OCI-LY1 (cell line): Measurements from ENCODE around the gene ZNRF1.

Source experiments
- H2AFZ ChIP-seq: fragments of 200-600 bp; sonication (generic), shearing (Covaris generic); 2 replicates; pipeline ENCODE4 v1.6.0; 2014; ENCODE audit warnings: antibody characterized with exemption, mild to moderate bottlenecking, low read length
- H3F3A ChIP-seq: fragments of 200-600 bp; sonication (generic), shearing (Covaris generic); 2 replicates; pipeline ENCODE4 v1.6.0; 2014; ENCODE audit warnings: mild to moderate bottlenecking, antibody characterized with exemption, low read length, moderate library complexity; ENCODE audit not compliant: insufficient read depth
- H3K27ac ChIP-seq: fragments of 200-600 bp; sonication (generic); 2 replicates; pipeline ENCODE4 v1.5.1; 2014; ENCODE audit warnings: low read length, mixed run types, mild to moderate bottlenecking, low read depth; ENCODE audit not compliant: poor library complexity, severe bottlenecking
- H3K27me3 ChIP-seq: fragments of 200-600 bp; sonication (generic); 2 replicates; pipeline ENCODE4 v1.6.0; 2014; ENCODE audit warnings: antibody characterized with exemption, mild to moderate bottlenecking, low read length, moderate library complexity; ENCODE audit not compliant: insufficient read depth
- H3K36me3 ChIP-seq: fragments of 200-600 bp; sonication (generic); 2 replicates; pipeline ENCODE4 v1.6.1; 2014; ENCODE audit warnings: mild to moderate bottlenecking, antibody characterized with exemption, low read length, moderate library complexity, mixed read lengths; ENCODE audit not compliant: insufficient read depth
- H3K4me1 ChIP-seq: fragments of 200-600 bp; sonication (generic); 2 replicates; pipeline ENCODE4 v1.5.1; 2014; ENCODE audit warnings: mild to moderate bottlenecking, low read length, moderate library complexity; ENCODE audit not compliant: insufficient read depth, severe bottlenecking
- H3K4me2 ChIP-seq: fragments of 200-600 bp; sonication (generic), shearing (Covaris generic); 2 replicates; pipeline ENCODE4 v1.6.1; 2014; ENCODE audit warnings: low read length
- H3K4me3 ChIP-seq: fragments of 200-600 bp; sonication (generic); 2 replicates; pipeline ENCODE4 v1.5.1; 2014; ENCODE audit warnings: low read length, low read depth, mild to moderate bottlenecking, mixed read lengths; ENCODE audit not compliant: poor library complexity, severe bottlenecking
- H3K79me2 ChIP-seq: fragments of 200-600 bp; shearing (Covaris generic); 2 replicates; pipeline ENCODE4 v1.6.1; 2016; ENCODE audit warnings: mixed run types, low read length, mixed read lengths; ENCODE audit not compliant: insufficient read depth
- H3K9ac ChIP-seq: fragments of 200-600 bp; sonication (generic), shearing (Covaris generic); 2 replicates; pipeline ENCODE4 v1.6.1; 2014; ENCODE audit warnings: mild to moderate bottlenecking, low read length, mixed read lengths
- H3K9me2 ChIP-seq: fragments of 200-600 bp; sonication (generic), shearing (Covaris generic); 2 replicates; pipeline ENCODE4 v1.6.1; 2014; ENCODE audit warnings: low read depth, mild to moderate bottlenecking, low read length, mixed read lengths
- H3K9me3 ChIP-seq: fragments of 200-600 bp; shearing (Covaris generic); 2 replicates; pipeline ENCODE4 v1.6.1; 2014; ENCODE audit warnings: low read length, mixed read lengths
- H4K20me1 ChIP-seq: fragments of 200-600 bp; sonication (generic), shearing (Covaris generic); 2 replicates; pipeline ENCODE4 v1.6.0; 2016; ENCODE audit warnings: mild to moderate bottlenecking, low read length; ENCODE audit not compliant: insufficient read depth
- CTCF ChIP-seq: fragments of 200-600 bp; sonication (generic), shearing (Covaris generic); IDR thresholded peaks from 2 replicates; pipeline ENCODE4 v1.5.1; 2017; ENCODE audit warnings: mild to moderate bottlenecking, antibody characterized with exemption, low read length, moderate library complexity, mixed read lengths
- EZH2 ChIP-seq: fragments of 200-600 bp; sonication (generic), shearing (Covaris generic); IDR thresholded peaks from 2 replicates; pipeline ENCODE4 v1.8.0; 2017; ENCODE audit warnings: borderline replicate concordance, mixed run types, mild to moderate bottlenecking, antibody characterized with exemption, low read length, moderate library complexity, mixed read lengths

Gene ZNRF1

GRCh38 chr16:75048530-75048929 lies 49.7 kb downstream of the ZNRF1 start:
- Histone ChIP-seq H3K27ac (no peak overlapping the region), H3K9me3 (no peaks in the 10 kb centered on the region), H2AFZ (no peak overlapping the region), H3K4me2 (no peak overlapping the region), H3K4me1 (no peaks in the 10 kb centered on the region), H3K36me3 (no peaks in the 10 kb centered on the region), H3F3A (no peaks in the 10 kb centered on the region), H3K9me2 (no peaks in the 10 kb centered on the region), H4K20me1 (no peaks in the 10 kb centered on the region), H3K79me2 (no peaks in the 10 kb centered on the region), H3K4me3 (no peak overlapping the region), H3K27me3 (peaks cover 3% of the 10 kb centered on the region; the same call in 1 of the 2 replicates), H3K9ac (no peak overlapping the region)
- no peak for TF ChIP-seq EZH2

- TF ChIP-seq EZH2 (no peak), CTCF (no peak)
- no peak overlapping the region for H3K27ac ChIP-seq
- H3K27me3 ChIP-seq, result peaks cover 3% of the 10 kb centered on the region; the same call in 1 of the 2 replicates
- H3K4me1 ChIP-seq, result no peaks in the 10 kb centered on the region
- H3K79me2 ChIP-seq, result no peaks in the 10 kb centered on the region
- no peak overlapping the region for H3K9ac ChIP-seq
- H3F3A ChIP-seq, result no peaks in the 10 kb centered on the region
- H4K20me1 ChIP-seq, result no peaks in the 10 kb centered on the region
- H3K9me3 ChIP-seq, result no peaks in the 10 kb centered on the region
- H3K9me2 ChIP-seq, result no peaks in the 10 kb centered on the region
- no peaks in the 10 kb centered on the region for H3K36me3 ChIP-seq
- no peak overlapping the region for H3K4me2 ChIP-seq
- no peak overlapping the region for H3K4me3 ChIP-seq
- no peak overlapping the region for H2AFZ ChIP-seq
These were observed 53.8 kb downstream of the ZNRF1 start for GRCh38 chr16:75052481-75053202.

- Histone ChIP-seq H3K4me1 (no peaks in the 10 kb centered on the region), H3K36me3 (no peaks in the 10 kb centered on the region), H3K9ac (no peak overlapping the region), H3F3A (no peaks in the 10 kb centered on the region), H4K20me1 (no peaks in the 10 kb centered on the region), H3K27ac (no peak overlapping the region), H3K79me2 (no peaks in the 10 kb centered on the region), H3K9me3 (no peaks in the 10 kb centered on the region), H2AFZ (no peak overlapping the region), H3K4me2 (no peak overlapping the region), H3K4me3 (no peak overlapping the region), H3K9me2 (no peaks in the 10 kb centered on the region), H3K27me3 (peaks cover 3% of the 10 kb centered on the region; the same call in 1 of the 2 replicates)
- no peak for TF ChIP-seq CTCF
- TF ChIP-seq EZH2, result no peak
These were observed 55.1 kb downstream of the ZNRF1 start for GRCh38 chr16:75053791-75054555.
